Activated B cell treated with CpG ODN at 0.5 μM for 24 hours (primary cell): Measurements from ENCODE around the gene SNRK. TPM values are rescaled to one million over a fixed set of nuclear protein-coding genes. Genes with fewer than 3 reads are reported as not detected.

Source experiments
- ATAC-seq: fragments of 200-7000 bp; cut with Tn5 transposase; one replicate; pipeline ENCODE4 v1.10.0; 2021; ENCODE audit warnings: low read depth, mild to moderate bottlenecking, moderate library complexity
- CTCF ChIA-PET: fragments of 350-600 bp; sonication (Branson Sonifier 250); formaldehyde crosslinking; loops from one replicate; lab custom pipeline; 2021; ENCODE audit warnings: antibody characterized with exemption; lab: Charles Lee
- POLR2A ChIA-PET: fragments of 350-600 bp; sonication (Branson Sonifier 250); formaldehyde crosslinking; loops from one replicate; lab custom pipeline; 2021; ENCODE audit warnings: antibody characterized with exemption; lab: Charles Lee
- DNase-seq: peaks from one replicate; pipeline ENCODE4 v3.0.0; 2022
- H3K27ac Mint-ChIP-seq: one replicate; pipeline ENCODE4 v1.8.0; 2020; ENCODE audit warnings: mixed read lengths
- H3K27me3 Mint-ChIP-seq: one replicate; pipeline ENCODE4 v1.8.0; 2021; ENCODE audit warnings: mixed read lengths
- H3K36me3 Mint-ChIP-seq: one replicate; pipeline ENCODE4 v1.8.0; 2021; ENCODE audit warnings: low read depth, mixed read lengths
- H3K4me1 Mint-ChIP-seq: one replicate; pipeline ENCODE4 v1.8.0; 2021; ENCODE audit warnings: mixed read lengths
- H3K4me3 Mint-ChIP-seq: one replicate; pipeline ENCODE4 v1.8.0; 2020; ENCODE audit warnings: mild to moderate bottlenecking, mixed read lengths
- H3K9me3 Mint-ChIP-seq: one replicate; pipeline ENCODE4 v1.8.0; 2020; ENCODE audit warnings: mixed read lengths
- CTCF ChIP-seq: fragments of 200-600 bp; IDR thresholded peaks from one replicate; pipeline ENCODE4 v1.8.0; 2022; ENCODE audit warnings: antibody characterized with exemption, mild to moderate bottlenecking
- intact Hi-C: fragments of 100-400 bp; cut with micrococcal nuclease; formaldehyde crosslinking; loops from one replicate; pipeline ENCODE4 v1.15.1; 2024
- total RNA-seq: library from RNA; stranded (reverse); gene quantifications from 2 replicates; pipeline ENCODE4 v1.2.3, GENCODE V29; 2022

Gene SNRK
- total RNA-seq, 1 donor from 2014 or later: 31.1 TPM

DNA sequence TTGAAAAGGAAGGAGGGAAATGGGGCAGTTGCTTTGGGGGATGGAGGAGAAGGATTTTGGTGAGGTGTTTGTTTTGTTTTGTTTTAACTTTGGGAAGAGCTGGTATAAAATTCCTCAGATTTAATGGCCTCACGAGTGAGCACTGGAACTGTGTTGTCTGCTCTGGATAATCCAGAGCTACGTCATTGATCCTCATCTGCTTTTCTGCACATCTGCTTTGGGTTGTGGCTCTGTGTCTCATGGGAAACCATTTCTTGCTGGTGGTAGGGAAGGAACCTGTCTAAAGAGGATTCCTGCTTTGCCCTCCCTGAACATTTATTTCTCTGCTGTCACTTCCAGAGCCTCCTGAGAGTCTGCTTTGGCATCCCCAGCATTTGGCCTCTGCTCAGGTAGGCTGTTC is 3.1 kb downstream of the SNRK start:
- ChIA-PET POLR2A (no interaction called here), CTCF (no interaction called here)
- Mint-ChIP-seq H3K4me3 (peak overlapping the region; percentile 91), H3K9me3 (no peaks in the 10 kb centered on the region), H3K27me3 (no peaks in the 10 kb centered on the region), H3K27ac (peak overlapping the region; percentile 81), H3K36me3 (peaks cover 20% of the 10 kb centered on the region), H3K4me1 (peaks cover 76% of the 10 kb centered on the region)
- no peak for DNase-seq
- intact Hi-C loops: loop anchor here (5.0 to 10.0 kb wide), 4 partner anchors 485 to 1688 kb away; partner anchors contain the start of genes ACKR2, EXOSC7, HIGD1A and KIAA1143
- ATAC-seq: no peak
- no peak for TF ChIP-seq CTCF

DNA sequence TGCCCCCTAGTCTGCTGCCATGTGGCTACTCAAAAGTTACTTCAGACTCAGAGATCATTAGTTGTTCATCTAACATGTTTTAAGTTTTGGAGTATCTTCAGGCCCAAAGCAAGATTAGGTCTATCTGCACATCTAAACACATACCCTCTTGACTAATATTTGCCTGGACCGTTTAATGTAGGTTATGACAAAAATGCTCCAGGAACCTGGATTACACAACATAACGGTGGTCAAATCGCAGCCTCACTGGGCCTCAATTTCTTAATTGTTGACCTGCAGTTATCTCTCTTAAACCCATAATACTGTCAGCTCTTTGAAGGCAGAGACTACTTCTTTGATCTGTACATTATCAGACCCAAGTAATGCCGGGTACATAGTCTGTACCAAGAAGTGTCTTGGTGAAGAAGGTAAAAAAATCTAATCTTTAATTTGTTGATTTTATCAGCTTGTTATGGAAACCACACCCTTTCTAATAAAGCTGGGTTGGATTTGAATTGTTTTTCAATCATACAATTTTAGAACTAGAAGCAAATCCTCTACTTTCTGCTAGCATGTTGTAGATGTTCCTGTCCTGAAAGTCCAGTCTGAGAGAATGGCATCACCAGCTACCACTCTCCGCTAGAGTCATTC is 3.6 kb downstream of the SNRK start:
- ChIA-PET CTCF (no interaction called here), POLR2A (interaction anchor here (1.0 kb wide), 1 partner anchor 10 kb away, joined by 3 read pairs; no protein-coding TSS in a partner anchor)

GRCh38 chr3:43290956-43291355 is 4.6 kb downstream of the SNRK start:
- intact Hi-C loops: no loop called here
- no peak for ATAC-seq

More for the DNA sequence above, 3.6 kb downstream of the SNRK start:
- Mint-ChIP-seq H3K9me3 (no peaks in the 10 kb centered on the region), H3K4me3 (peak overlapping the region; percentile 91), H3K27ac (peak overlapping the region; percentile 81), H3K36me3 (peaks cover 21% of the 10 kb centered on the region), H3K4me1 (peaks cover 82% of the 10 kb centered on the region), H3K27me3 (no peaks in the 10 kb centered on the region)
- no peak for DNase-seq
- ATAC-seq: no peak
- intact Hi-C loops: loop anchor here (5.0 to 10.0 kb wide), 4 partner anchors 485 to 1687 kb away; partner anchors contain the start of genes ACKR2, EXOSC7, HIGD1A and KIAA1143
- TF ChIP-seq CTCF: no peak

DNA sequence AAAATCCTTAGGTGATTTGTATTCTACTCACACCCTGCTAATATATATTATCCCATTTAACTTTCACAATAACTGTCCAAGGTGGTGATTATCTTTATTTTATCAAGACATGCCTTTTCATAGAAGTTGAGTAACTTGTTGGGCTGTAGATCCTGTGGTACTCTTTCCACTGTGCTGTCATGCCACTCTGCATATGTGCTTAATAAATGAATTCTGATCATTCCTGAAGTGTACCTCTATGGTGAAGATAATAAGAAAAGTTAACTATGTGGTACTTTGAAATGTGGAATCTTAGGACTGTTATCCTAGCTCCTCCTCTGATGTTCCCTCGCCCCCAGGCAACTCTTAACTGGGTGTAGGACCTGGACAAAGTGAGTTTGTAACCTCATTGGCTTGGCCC is 5.2 kb downstream of the SNRK start:
- Mint-ChIP-seq H3K27ac (peak overlapping the region; percentile 30), H3K27me3 (no peaks in the 10 kb centered on the region), H3K4me1 (peaks cover 91% of the 10 kb centered on the region), H3K4me3 (peak overlapping the region; percentile 42), H3K9me3 (no peaks in the 10 kb centered on the region), H3K36me3 (peaks cover 21% of the 10 kb centered on the region)
- DNase-seq (no peak), ATAC-seq (no peak)
- CTCF ChIA-PET: no interaction called here
- POLR2A ChIA-PET: no interaction called here
- no peak for TF ChIP-seq CTCF
- intact Hi-C loops: no loop called here

More at GRCh38 chr3:43290956-43291355, 4.6 kb downstream of the SNRK start:
- peak overlapping the region; percentile 42 for H3K4me3 Mint-ChIP-seq
- no peaks in the 10 kb centered on the region for H3K27me3 Mint-ChIP-seq
- TF ChIP-seq CTCF: no peak
- H3K36me3 Mint-ChIP-seq: peaks cover 23% of the 10 kb centered on the region
- ChIA-PET CTCF (no interaction called here), POLR2A (interaction anchor here (1.0 kb wide), 1 partner anchor 9 kb away, joined by 3 read pairs; no protein-coding TSS in a partner anchor)
- peaks cover 89% of the 10 kb centered on the region for H3K4me1 Mint-ChIP-seq
- peak overlapping the region; percentile 30 for H3K27ac Mint-ChIP-seq
- no peak for DNase-seq
- H3K9me3 Mint-ChIP-seq: no peaks in the 10 kb centered on the region

DNA sequence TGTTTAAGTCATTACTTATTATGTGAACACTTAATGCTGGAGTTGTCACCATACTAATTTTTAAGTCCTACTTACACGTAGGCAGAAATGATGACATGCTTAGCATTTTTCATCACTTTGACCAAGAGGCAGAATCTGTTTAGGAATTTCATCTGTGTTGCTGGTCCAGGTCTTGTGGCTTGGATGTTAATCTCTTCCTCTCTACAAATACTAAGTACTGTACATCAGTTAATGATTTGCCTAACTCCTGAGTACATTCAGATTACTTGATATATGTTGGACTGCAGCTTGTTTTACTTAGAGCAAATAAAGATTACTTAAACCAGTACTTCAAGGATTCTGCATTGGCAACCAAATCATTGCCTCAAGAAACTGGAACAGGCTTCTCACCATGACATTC is 8.6 kb downstream of the SNRK start:
- peak overlapping the region; percentile 68 for H3K27ac Mint-ChIP-seq
- CTCF ChIA-PET: interaction anchor here (1.6 kb wide), 1 partner anchor 9 kb away, joined by 4 read pairs; the partner anchor contains the start of gene SNRK
- intact Hi-C loops: no loop called here

More for the DNA sequence above, 8.6 kb downstream of the SNRK start:
- POLR2A ChIA-PET: interaction anchor here (1.1 to 3.7 kb wide), 2 partner anchors 8 to 9 kb away, joined by 5 to 22 read pairs; partner anchors contain the start of gene SNRK
- H3K27me3 Mint-ChIP-seq: no peaks in the 10 kb centered on the region
- ATAC-seq (no peak), DNase-seq (no peak)
- H3K36me3 Mint-ChIP-seq: peaks cover 17% of the 10 kb centered on the region
- no peaks in the 10 kb centered on the region for H3K9me3 Mint-ChIP-seq
- H3K4me3 Mint-ChIP-seq: no peak overlapping the region
- H3K4me1 Mint-ChIP-seq: peaks cover 89% of the 10 kb centered on the region
- no peak for TF ChIP-seq CTCF
